H9 (cell line): Measurements from ENCODE around the gene DGKB. TPM values are rescaled to one million over a fixed set of nuclear protein-coding genes. Genes with fewer than 3 reads are reported as not detected.

Experiments
- DNase-seq: peaks from one replicate; pipeline ENCODE4 v3.0.0-alpha.2; 2017
- H2AFZ ChIP-seq: one replicate; pipeline ENCODE4 v1.6.1; 2013; ENCODE audit warnings: mild to moderate bottlenecking, low read length, control low read depth, moderate library complexity
- H2AK5ac ChIP-seq: 2 replicates; pipeline ENCODE4 v1.6.1; 2013; ENCODE audit warnings: low read length, control low read depth, mixed read lengths; ENCODE audit not compliant: insufficient read length
- H2BK120ac ChIP-seq: one replicate; pipeline ENCODE4 v1.6.1; 2013; ENCODE audit warnings: low read depth, mild to moderate bottlenecking, low read length, control low read depth, inconsistent platforms; ENCODE audit not compliant: poor library complexity, severe bottlenecking
- H2BK12ac ChIP-seq: 2 replicates; pipeline ENCODE4 v1.6.1; 2013; ENCODE audit warnings: low read length, control low read depth, mixed read lengths, low read depth; ENCODE audit not compliant: insufficient read length
- H2BK15ac ChIP-seq: 2 replicates; pipeline ENCODE4 v1.6.1; 2013; ENCODE audit warnings: low read depth, low read length, control low read depth
- H2BK20ac ChIP-seq: one replicate; pipeline ENCODE4 v1.6.1; 2013; ENCODE audit warnings: low read depth, mild to moderate bottlenecking, low read length, control low read depth, inconsistent platforms; ENCODE audit not compliant: poor library complexity, severe bottlenecking
- H2BK5ac ChIP-seq: 2 replicates; pipeline ENCODE4 v1.6.1; 2013; ENCODE audit warnings: low read length, control low read depth, mixed read lengths; ENCODE audit not compliant: insufficient read length
- H3K14ac ChIP-seq: 2 replicates; pipeline ENCODE4 v1.6.1; 2013; ENCODE audit warnings: low read length, control low read depth; ENCODE audit not compliant: insufficient read depth
- H3K18ac ChIP-seq: 2 replicates; pipeline ENCODE4 v1.6.1; 2013; ENCODE audit warnings: low read depth, mild to moderate bottlenecking, mixed read lengths, low read length, control low read depth; ENCODE audit not compliant: insufficient read length
- H3K23ac ChIP-seq: 2 replicates; pipeline ENCODE4 v1.6.1; 2013; ENCODE audit warnings: low read length, control low read depth, mixed read lengths, low read depth; ENCODE audit not compliant: insufficient read length
- H3K23me2 ChIP-seq: 2 replicates; pipeline ENCODE4 v1.6.1; 2013; ENCODE audit warnings: low read depth, mild to moderate bottlenecking, mixed read lengths, low read length, control low read depth; ENCODE audit not compliant: insufficient read length, poor library complexity, severe bottlenecking
- H3K27ac ChIP-seq: 2 replicates; pipeline ENCODE4 v1.5.1; 2013; ENCODE audit warnings: low read length, control low read depth, mixed read lengths, low read depth; ENCODE audit not compliant: insufficient read length
- H3K27me3 ChIP-seq: 2 replicates; pipeline ENCODE4 v1.6.1; 2013; ENCODE audit warnings: low read length, control low read depth, inconsistent platforms; ENCODE audit not compliant: insufficient read depth
- H3K4ac ChIP-seq: 2 replicates; pipeline ENCODE4 v1.6.1; 2013; ENCODE audit warnings: low read depth, mild to moderate bottlenecking, control low read depth, inconsistent platforms, low read length, moderate library complexity
- H3K4me1 ChIP-seq: 2 replicates; pipeline ENCODE4 v1.6.1; 2013; ENCODE audit warnings: low read length, control low read depth, inconsistent platforms; ENCODE audit not compliant: insufficient read depth
- H3K4me2 ChIP-seq: 2 replicates; pipeline ENCODE4 v1.6.1; 2013; ENCODE audit warnings: low read length, control low read depth, mixed read lengths; ENCODE audit not compliant: insufficient read length, insufficient read depth
- H3K56ac ChIP-seq: 2 replicates; pipeline ENCODE4 v1.6.1; 2013; ENCODE audit warnings: low read depth, mild to moderate bottlenecking, mixed read lengths, low read length, control low read depth; ENCODE audit not compliant: insufficient read length
- H3K79me1 ChIP-seq: 2 replicates; pipeline ENCODE4 v1.6.1; 2013; ENCODE audit warnings: low read depth, mild to moderate bottlenecking, moderate library complexity, low read length, control low read depth, inconsistent platforms; ENCODE audit not compliant: insufficient read depth, poor library complexity, severe bottlenecking
- H3K79me2 ChIP-seq: 2 replicates; pipeline ENCODE4 v1.6.1; 2013; ENCODE audit warnings: low read length, control low read depth, inconsistent platforms; ENCODE audit not compliant: insufficient read depth
- H3K9ac ChIP-seq: 2 replicates; pipeline ENCODE4 v1.6.1; 2013; ENCODE audit warnings: low read length, control low read depth, mixed read lengths; ENCODE audit not compliant: insufficient read length; ENCODE audit errors: extremely low read depth
- H3K9me3 ChIP-seq: one replicate; pipeline ENCODE4 v1.6.1; 2013; ENCODE audit warnings: low read depth, low read length, inconsistent platforms; ENCODE audit not compliant: control insufficient read depth
- H3T11ph ChIP-seq: one replicate; pipeline ENCODE4 v1.6.1; 2013; ENCODE audit warnings: mild to moderate bottlenecking, low read length, control low read depth, inconsistent platforms
- H4K20me1 ChIP-seq: one replicate; pipeline ENCODE4 v1.6.1; 2013; ENCODE audit not compliant: control insufficient read depth, insufficient read length, insufficient read depth
- H4K5ac ChIP-seq: 2 replicates; pipeline ENCODE4 v1.6.1; 2013; ENCODE audit warnings: low read depth, mild to moderate bottlenecking, mixed read lengths, low read length, control low read depth; ENCODE audit not compliant: insufficient read length
- H4K8ac ChIP-seq: replicated peaks from 2 replicates; pipeline ENCODE4 v1.6.1; 2013; ENCODE audit warnings: low read length, control low read depth, mixed read lengths, low read depth; ENCODE audit not compliant: insufficient read length
- H4K91ac ChIP-seq: 2 replicates; pipeline ENCODE4 v1.6.1; 2013; ENCODE audit warnings: low read depth, mild to moderate bottlenecking, moderate library complexity, mixed read lengths, low read length, control low read depth; ENCODE audit not compliant: insufficient read length
- H3K27ac Mint-ChIP-seq, 3 experiments: 2 replicates in 2 of 3; 3 replicates in 1 of 3; pipeline ENCODE4 v1.8.0; 2020 to 2021; ENCODE audit warnings: mixed read lengths in 3 of 3, mild to moderate bottlenecking in 1 of 3, moderate library complexity in 1 of 3
- H3K27me3 Mint-ChIP-seq: 2 replicates; pipeline ENCODE4 v1.8.0; 2021; ENCODE audit warnings: low read depth, mild to moderate bottlenecking, moderate library complexity, mixed read lengths
- H3K36me3 Mint-ChIP-seq, 3 experiments: 2 replicates in 2 of 3; 3 replicates in 1 of 3; pipeline ENCODE4 v1.8.0; 2020 to 2021; ENCODE audit warnings: low read depth in 3 of 3, mixed read lengths in 3 of 3; ENCODE audit not compliant: insufficient read depth in 1 of 3
- H3K4me1 Mint-ChIP-seq, 2 experiments: 2 replicates each; pipeline ENCODE4 v1.8.0; 2020; ENCODE audit warnings: mixed read lengths in 2 of 2
- H3K4me3 Mint-ChIP-seq, 2 experiments: 2 replicates in 1 of 2; 3 replicates in 1 of 2; pipeline ENCODE4 v1.8.0; 2020 to 2021; ENCODE audit warnings: mild to moderate bottlenecking in 2 of 2, mixed read lengths in 2 of 2, moderate library complexity in 1 of 2
- H3K9me3 Mint-ChIP-seq, 2 experiments: 2 replicates in 1 of 2; 3 replicates in 1 of 2; pipeline ENCODE4 v1.8.0; 2020; ENCODE audit warnings: mild to moderate bottlenecking in 2 of 2, mixed read lengths in 2 of 2, moderate library complexity in 1 of 2
- whole genome bisulfite sequencing: extraction: QIAGEN DNeasy Blood & Tissue Kit; methylation state at CpG from one replicate; pipeline ENCODE4 v1.1.7; 2013; ENCODE audit warnings: missing lambda C conversion rate, low lambda C conversion rate, mixed read lengths; ENCODE audit not compliant: insufficient read length; ENCODE audit errors: extremely low coverage; 5-methylcytosine and 5-hydroxymethylcytosine counted together
- total RNA-seq: library from RNA; stranded (reverse); gene quantifications from 2 replicates; pipeline ENCODE4 v1.2.1, GENCODE V29; 2021
- TF ChIP-seq, protein P1 (sequence below): fragments of 200-600 bp; sonication (generic); conservative IDR thresholded peaks from 3 replicates; pipeline ENCODE4 v1.8.0; 2021; ENCODE audit warnings: antibody characterized with exemption, mild to moderate bottlenecking

DGKB gene
- total RNA-seq, 1 experiment from 2014 or later, result 0.26 TPM

- no peak overlapping the region for H3K4me3 Mint-ChIP-seq
- no peaks in the 10 kb centered on the region for H3K79me1 ChIP-seq
- H3K56ac ChIP-seq, result no peak overlapping the region
- no peak overlapping the region for H3K9ac ChIP-seq
- no peaks in the 10 kb centered on the region for H3K27me3 Mint-ChIP-seq
- no peak overlapping the region for H2BK20ac ChIP-seq
- no peaks in the 10 kb centered on the region for H3K79me2 ChIP-seq
- no peak overlapping the region for H2BK15ac ChIP-seq
- no peaks in the 10 kb centered on the region for H3K4me1 ChIP-seq
- no peak overlapping the region for H3K4ac ChIP-seq
- no peak overlapping the region for H2BK5ac ChIP-seq
- H3K9me3 Mint-ChIP-seq, result no peaks in the 10 kb centered on the region
- no peak overlapping the region for H2BK12ac ChIP-seq
- H2AK5ac ChIP-seq, result no peak overlapping the region
- no peaks in the 10 kb centered on the region for H3K9me3 ChIP-seq
- no peak overlapping the region for H4K8ac ChIP-seq
- H3K27ac ChIP-seq, result no peak overlapping the region
- H3K27ac Mint-ChIP-seq, result no peak overlapping the region
- H4K20me1 ChIP-seq, result no peaks in the 10 kb centered on the region
- H2AFZ ChIP-seq, result no peak overlapping the region
- H3K36me3 Mint-ChIP-seq, result no peaks in the 10 kb centered on the region; a peak in 1 of 7 replicates
- no peak overlapping the region for H4K91ac ChIP-seq
- no peak overlapping the region for H2BK120ac ChIP-seq
- H3K18ac ChIP-seq, result no peak overlapping the region
- no CpG with 5 or more reads among the region's 1 CpG for WGBS
- no peak overlapping the region for H3K4me2 ChIP-seq
- no peak overlapping the region for H4K5ac ChIP-seq
- no peak for DNase-seq
- H3K23ac ChIP-seq, result no peak overlapping the region
- peaks cover 5 to 10% of the 10 kb centered on the region in 2 experiments for H3K4me1 Mint-ChIP-seq
- no peak overlapping the region for H3T11ph ChIP-seq
- H3K14ac ChIP-seq, result no peak overlapping the region
- TF ChIP-seq, protein P1, sequence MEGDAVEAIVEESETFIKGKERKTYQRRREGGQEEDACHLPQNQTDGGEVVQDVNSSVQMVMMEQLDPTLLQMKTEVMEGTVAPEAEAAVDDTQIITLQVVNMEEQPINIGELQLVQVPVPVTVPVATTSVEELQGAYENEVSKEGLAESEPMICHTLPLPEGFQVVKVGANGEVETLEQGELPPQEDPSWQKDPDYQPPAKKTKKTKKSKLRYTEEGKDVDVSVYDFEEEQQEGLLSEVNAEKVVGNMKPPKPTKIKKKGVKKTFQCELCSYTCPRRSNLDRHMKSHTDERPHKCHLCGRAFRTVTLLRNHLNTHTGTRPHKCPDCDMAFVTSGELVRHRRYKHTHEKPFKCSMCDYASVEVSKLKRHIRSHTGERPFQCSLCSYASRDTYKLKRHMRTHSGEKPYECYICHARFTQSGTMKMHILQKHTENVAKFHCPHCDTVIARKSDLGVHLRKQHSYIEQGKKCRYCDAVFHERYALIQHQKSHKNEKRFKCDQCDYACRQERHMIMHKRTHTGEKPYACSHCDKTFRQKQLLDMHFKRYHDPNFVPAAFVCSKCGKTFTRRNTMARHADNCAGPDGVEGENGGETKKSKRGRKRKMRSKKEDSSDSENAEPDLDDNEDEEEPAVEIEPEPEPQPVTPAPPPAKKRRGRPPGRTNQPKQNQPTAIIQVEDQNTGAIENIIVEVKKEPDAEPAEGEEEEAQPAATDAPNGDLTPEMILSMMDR, result no peak
- no peaks in the 10 kb centered on the region for H3K23me2 ChIP-seq
- H3K27me3 ChIP-seq, result no peaks in the 10 kb centered on the region
Measured at GRCh38 chr7:14754631-14755030, 147.9 kb downstream of the DGKB start.
